Left ventricle myocardium inferior (tissue), 1 donor: ENCODE results near the gene ATP6V1F. TPM values are rescaled to one million over a fixed set of nuclear protein-coding genes. Genes with fewer than 3 reads are reported as not detected.
A peak's percentile ranks its signal among the peaks of the same experiment; 100 is the strongest.

ENCODE experiments used
- DNase-seq: peaks from one replicate; pipeline ENCODE4 v3.0.0-alpha.2; 2020
- H3K27ac ChIP-seq: fragments of 200-600 bp; replicated peaks from 2 replicates; pipeline ENCODE4 v1.8.0; 2021
- H3K27me3 ChIP-seq: fragments of 200-600 bp; 2 replicates; pipeline ENCODE4 v1.8.0; 2021; ENCODE audit warnings: low read depth
- H3K36me3 ChIP-seq: fragments of 200-600 bp; 2 replicates; pipeline ENCODE4 v1.8.0; 2021
- H3K4me1 ChIP-seq: fragments of 200-600 bp; 2 replicates; pipeline ENCODE4 v1.8.0; 2021
- H3K4me3 ChIP-seq: fragments of 200-600 bp; 2 replicates; pipeline ENCODE4 v1.8.0; 2021; ENCODE audit warnings: mild to moderate bottlenecking, moderate library complexity
- H3K9me3 ChIP-seq: fragments of 200-600 bp; replicated peaks from 2 replicates; pipeline ENCODE4 v1.8.0; 2021
- intact Hi-C: fragments of 100-400 bp; cut with micrococcal nuclease; formaldehyde crosslinking; loops from one replicate; pipeline ENCODE4 v1.11.0; 2022
- total RNA-seq: library from RNA; stranded (reverse); fragmentation: NEBNext Ultra II Directional; extraction: Animal tissue kit (Norgen Biotek cat#: 25700); gene quantifications from one replicate; pipeline ENCODE4 v1.2.1, GENCODE V29; 2021
- TF ChIP-seq, protein P1 (sequence below): fragments of 200-600 bp; IDR thresholded peaks from 2 replicates; pipeline ENCODE4 v1.8.0; 2021; ENCODE audit warnings: antibody characterized with exemption, mild to moderate bottlenecking, borderline replicate concordance
- donor health status: DM: no; HTN: yes; CAD: no; lungs with severe emphysema.

The ATP6V1F gene
- total RNA-seq, 1 donor from 2014 or later, result 101 TPM

DNA sequence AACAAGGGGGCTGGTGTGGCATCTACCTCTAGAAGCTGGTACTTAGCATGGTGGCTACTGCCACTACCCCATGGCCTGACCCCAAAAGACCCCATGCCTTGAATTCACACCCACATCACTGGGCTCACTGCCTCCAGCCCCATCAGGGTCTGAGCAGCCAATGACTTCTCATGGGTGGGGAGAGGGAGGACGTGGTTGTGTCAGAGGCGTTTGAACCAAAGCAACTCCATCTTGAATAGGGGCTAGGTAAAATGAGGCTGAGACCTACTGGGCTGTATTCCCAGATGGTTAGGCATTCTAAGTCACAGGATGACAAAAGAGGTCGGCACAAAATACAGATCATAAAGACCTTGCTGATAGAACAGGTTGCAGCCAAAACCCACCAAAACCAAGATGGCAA lies 32.7 kb downstream of the ATP6V1F start:
- TF ChIP-seq, protein P1, sequence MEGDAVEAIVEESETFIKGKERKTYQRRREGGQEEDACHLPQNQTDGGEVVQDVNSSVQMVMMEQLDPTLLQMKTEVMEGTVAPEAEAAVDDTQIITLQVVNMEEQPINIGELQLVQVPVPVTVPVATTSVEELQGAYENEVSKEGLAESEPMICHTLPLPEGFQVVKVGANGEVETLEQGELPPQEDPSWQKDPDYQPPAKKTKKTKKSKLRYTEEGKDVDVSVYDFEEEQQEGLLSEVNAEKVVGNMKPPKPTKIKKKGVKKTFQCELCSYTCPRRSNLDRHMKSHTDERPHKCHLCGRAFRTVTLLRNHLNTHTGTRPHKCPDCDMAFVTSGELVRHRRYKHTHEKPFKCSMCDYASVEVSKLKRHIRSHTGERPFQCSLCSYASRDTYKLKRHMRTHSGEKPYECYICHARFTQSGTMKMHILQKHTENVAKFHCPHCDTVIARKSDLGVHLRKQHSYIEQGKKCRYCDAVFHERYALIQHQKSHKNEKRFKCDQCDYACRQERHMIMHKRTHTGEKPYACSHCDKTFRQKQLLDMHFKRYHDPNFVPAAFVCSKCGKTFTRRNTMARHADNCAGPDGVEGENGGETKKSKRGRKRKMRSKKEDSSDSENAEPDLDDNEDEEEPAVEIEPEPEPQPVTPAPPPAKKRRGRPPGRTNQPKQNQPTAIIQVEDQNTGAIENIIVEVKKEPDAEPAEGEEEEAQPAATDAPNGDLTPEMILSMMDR, result no peak
- DNase-seq, result peak; percentile 3
- no peak overlapping the region for H3K4me3 ChIP-seq
- H3K27me3 ChIP-seq, result peaks cover 23% of the 10 kb centered on the region
- H3K27ac ChIP-seq, result no peak overlapping the region
- H3K36me3 ChIP-seq, result no peaks in the 10 kb centered on the region
- peaks cover 11% of the 10 kb centered on the region for H3K9me3 ChIP-seq
- intact Hi-C loops, result no loop called here
- peaks cover 8% of the 10 kb centered on the region for H3K4me1 ChIP-seq

DNA sequence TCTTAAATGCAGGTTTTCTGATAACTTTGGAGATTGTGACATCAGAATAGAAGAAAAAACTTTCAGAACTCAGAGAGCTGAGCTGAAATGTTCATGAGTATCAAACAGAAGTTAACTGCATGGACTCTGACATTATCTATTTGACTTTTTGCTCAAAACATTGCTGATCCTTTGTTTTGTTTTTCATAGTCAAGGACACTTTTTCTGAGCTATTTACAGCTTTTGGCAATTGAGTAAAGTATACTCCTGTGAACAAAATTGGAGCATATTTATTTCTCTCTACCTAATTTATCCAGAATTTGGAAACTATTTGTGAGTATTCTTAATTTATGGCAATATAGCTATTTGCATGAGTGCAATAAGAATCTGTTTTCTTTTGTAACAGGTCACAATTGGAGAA lies 36.7 kb downstream of the ATP6V1F start:
- H3K4me1 ChIP-seq, result no peaks in the 10 kb centered on the region
- H3K4me3 ChIP-seq, result no peak overlapping the region
- H3K9me3 ChIP-seq, result peaks cover 11% of the 10 kb centered on the region
- H3K27ac ChIP-seq, result no peak overlapping the region
- intact Hi-C loops, result no loop called here
- peaks cover 8% of the 10 kb centered on the region for H3K27me3 ChIP-seq
- no peak for DNase-seq
- H3K36me3 ChIP-seq, result no peaks in the 10 kb centered on the region
- TF ChIP-seq, protein P1, result no peak

DNA sequence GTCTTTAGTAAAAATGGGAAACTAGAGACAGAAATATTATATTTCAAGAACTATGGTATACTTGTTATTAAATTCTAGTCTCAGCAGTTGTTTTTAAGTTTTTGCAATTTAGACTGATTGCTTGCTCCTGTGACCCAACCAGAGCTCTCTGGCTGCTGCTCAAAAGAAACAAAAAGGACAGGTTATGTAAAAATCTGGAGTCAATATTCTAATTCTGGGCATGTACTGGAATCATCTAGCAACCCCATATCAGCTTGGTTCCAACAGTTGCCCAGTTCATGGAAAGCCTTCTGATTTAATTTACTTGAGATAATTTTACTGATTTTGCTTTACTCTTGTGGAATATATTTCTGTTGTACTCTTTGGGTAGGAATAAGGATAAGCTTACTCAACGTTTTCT lies 37.6 kb downstream of the ATP6V1F start:
- Histone ChIP-seq H3K4me3 (no peak overlapping the region), H3K4me1 (no peaks in the 10 kb centered on the region), H3K9me3 (peaks cover 11% of the 10 kb centered on the region), H3K27me3 (peaks cover 14% of the 10 kb centered on the region), H3K27ac (no peak overlapping the region), H3K36me3 (no peaks in the 10 kb centered on the region)
- TF ChIP-seq, protein P1, result no peak
- intact Hi-C loops, result loop anchor here (10.0 kb wide), 1 partner anchor 195 kb away; no protein-coding TSS in a partner anchor
- no peak for DNase-seq

DNA sequence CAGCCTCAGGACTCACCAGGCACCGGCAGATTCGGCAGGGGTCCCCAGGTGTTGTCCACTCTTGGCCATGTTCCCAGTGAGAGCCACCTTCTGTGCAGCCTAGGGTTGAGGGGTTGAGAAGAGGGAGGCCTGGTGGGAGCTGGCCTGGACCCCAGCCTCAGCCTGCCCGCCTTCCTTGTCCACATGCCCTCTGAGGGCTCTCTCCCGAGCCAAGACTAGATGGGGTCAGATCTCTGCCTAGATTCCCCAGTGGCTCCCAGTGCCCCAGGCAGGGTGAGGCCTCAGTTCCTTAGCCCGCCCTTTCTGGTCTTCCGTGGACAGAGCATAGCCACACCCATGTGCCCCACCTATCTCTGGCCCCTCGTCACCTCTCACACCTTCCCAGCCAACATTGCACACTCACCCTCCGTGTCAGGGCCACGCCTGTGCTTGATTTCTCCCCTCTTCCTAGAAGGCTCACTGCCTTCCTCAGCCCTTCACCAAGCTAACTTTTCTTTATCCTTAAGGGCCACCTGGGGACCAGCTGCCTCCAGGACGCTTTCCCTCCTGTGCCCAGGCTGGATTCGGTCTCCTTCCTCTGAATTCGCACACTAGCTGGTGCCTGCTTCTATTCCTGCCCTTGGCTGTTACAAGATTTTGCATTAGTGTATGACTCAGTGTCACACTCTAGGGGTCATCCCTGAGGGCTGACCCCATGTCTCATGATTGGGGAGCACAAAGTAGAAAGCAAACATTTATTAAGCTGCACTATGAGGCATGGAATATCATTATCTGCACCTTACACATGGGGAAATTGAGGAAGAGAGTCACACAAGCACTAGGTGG lies 40.3 kb downstream of the ATP6V1F start:
- Histone ChIP-seq H3K4me3 (no peak overlapping the region), H3K27me3 (peaks cover 36% of the 10 kb centered on the region), H3K4me1 (no peaks in the 10 kb centered on the region), H3K27ac (no peak overlapping the region), H3K9me3 (peaks cover 11% of the 10 kb centered on the region), H3K36me3 (no peaks in the 10 kb centered on the region)
- no peak for DNase-seq
- intact Hi-C loops, result loop anchor here (10.0 kb wide), 1 partner anchor 192 kb away; no protein-coding TSS in a partner anchor
- TF ChIP-seq, protein P1, result no peak

DNA sequence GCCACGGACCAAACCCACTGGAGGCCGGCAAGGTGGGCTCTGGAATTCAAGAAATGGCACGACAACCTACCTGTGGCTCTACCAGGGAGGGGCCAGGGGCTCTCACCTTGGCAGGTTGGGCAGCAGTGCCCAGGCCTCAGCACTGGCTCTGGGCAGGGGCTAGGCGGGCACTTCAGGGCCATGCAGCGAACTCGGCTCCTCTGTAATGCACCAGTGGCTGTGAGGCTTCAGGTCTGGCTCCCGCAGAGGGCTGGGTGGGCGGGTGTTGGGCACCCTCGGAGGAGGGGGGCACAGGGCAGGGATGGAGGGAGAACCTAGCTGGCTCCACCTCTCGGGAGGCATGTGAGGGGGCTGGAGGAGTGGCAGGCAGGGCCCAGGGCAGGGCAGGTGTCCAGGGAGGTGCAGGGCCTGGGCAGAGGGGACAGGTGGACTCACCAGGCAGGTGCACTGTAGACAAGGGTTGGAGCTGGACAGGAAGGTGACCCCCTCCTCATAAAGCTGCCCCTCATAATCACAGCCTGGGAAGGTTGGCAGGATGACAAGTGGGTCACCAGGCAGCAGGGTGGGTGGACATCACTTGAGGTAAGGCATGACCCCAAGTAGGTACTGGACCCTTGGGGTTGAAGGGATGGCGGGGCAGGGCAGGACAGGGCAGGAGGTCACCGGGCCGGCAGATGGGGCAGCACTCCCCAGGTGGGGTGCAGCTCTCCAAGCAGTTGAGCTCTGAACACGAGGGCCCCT lies 41.1 kb downstream of the ATP6V1F start:
- Histone ChIP-seq H3K36me3 (no peaks in the 10 kb centered on the region), H3K27ac (no peak overlapping the region), H3K9me3 (peaks cover 11% of the 10 kb centered on the region), H3K4me3 (no peak overlapping the region), H3K4me1 (no peaks in the 10 kb centered on the region), H3K27me3 (peaks cover 44% of the 10 kb centered on the region)
- TF ChIP-seq, protein P1, result no peak
- no peak for DNase-seq
- intact Hi-C loops, result loop anchor here (10.0 kb wide), 1 partner anchor 191 kb away; no protein-coding TSS in a partner anchor
